ENCODE data around the gene OTOP2. TPM values are rescaled to one million over a fixed set of nuclear protein-coding genes. Genes with fewer than 3 reads are reported as not detected.

OTOP2 gene
- total RNA-seq, 1 donor from 2014 or later = not detected

DNA sequence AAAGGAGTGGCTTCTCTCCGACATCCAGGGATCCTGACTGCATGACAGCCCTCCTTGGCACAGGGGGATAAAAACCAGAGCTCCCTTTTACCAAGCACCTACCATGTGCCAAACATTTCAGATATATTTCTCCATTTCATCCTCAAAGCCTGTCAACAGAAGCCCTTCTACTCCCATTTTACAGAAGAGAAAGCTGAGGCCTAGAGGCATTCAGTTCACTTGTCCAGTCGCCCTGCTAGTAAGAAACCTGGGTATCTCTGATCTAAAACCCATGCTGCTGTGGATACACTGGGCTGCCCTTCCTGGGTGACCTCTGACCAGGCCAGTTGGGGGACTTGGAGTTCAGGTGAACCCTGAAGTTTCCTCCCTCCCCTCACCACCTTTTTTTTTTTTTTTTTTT, 45.4 kb upstream of the OTOP2 start:
- H3K27me3 ChIP-seq (ENCODE audit: control insufficient read depth, insufficient read depth, low read length) = peaks cover 15% of the 10 kb centered on the region
- no peaks in the 10 kb centered on the region for H3K36me3 ChIP-seq (ENCODE audit: control insufficient read depth, insufficient read depth, low read length)
- no peak overlapping the region for H3K4me3 ChIP-seq (ENCODE audit: low read depth, low read length)
- no peak for TF ChIP-seq CTCF (IDR thresholded peaks at IDR 0.05; ENCODE audit: insufficient read depth, low read length, poor library complexity, severe bottlenecking)
- DNase-seq (ENCODE audit: low read depth) = no peak

DNA sequence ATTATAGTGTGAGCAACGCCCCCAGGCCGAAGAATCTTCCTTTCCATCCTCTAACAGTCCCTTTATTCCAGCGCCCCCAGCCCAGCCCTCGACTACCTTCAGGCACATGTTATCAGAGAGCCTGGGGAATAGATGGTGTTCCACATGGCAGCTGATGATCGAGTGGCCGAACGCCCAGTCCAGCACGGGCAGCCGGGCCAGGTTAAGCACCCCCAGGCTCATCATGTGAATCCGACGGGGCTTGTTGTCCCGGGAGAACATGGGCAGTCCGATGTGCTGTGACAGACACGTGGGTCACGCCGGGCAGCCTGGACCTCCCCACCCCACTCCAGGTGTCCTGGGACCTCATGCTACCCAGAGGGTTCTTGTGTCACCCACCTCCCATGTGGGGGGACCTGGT, 44.8 kb upstream of the OTOP2 start:
- H3K4me3 ChIP-seq (ENCODE audit: low read depth, low read length) = no peak overlapping the region
- no peak for DNase-seq (ENCODE audit: low read depth)
- no peaks in the 10 kb centered on the region for H3K36me3 ChIP-seq (ENCODE audit: control insufficient read depth, insufficient read depth, low read length)
- H3K27me3 ChIP-seq (ENCODE audit: control insufficient read depth, insufficient read depth, low read length) = peaks cover 18% of the 10 kb centered on the region
- TF ChIP-seq CTCF (IDR thresholded peaks at IDR 0.05; ENCODE audit: insufficient read depth, low read length, poor library complexity, severe bottlenecking) = no peak

- Histone ChIP-seq H3K27me3 (ENCODE audit: control insufficient read depth, insufficient read depth, low read length) (peaks cover 18% of the 10 kb centered on the region), H3K4me3 (ENCODE audit: low read depth, low read length) (no peak overlapping the region), H3K36me3 (ENCODE audit: control insufficient read depth, insufficient read depth, low read length) (no peaks in the 10 kb centered on the region)
- no peak for DNase-seq (ENCODE audit: low read depth)
- no peak for TF ChIP-seq CTCF (IDR thresholded peaks at IDR 0.05; ENCODE audit: insufficient read depth, low read length, poor library complexity, severe bottlenecking)
These were observed 43.0 kb upstream of the OTOP2 start for GRCh38 chr17:74881073-74881472.

DNA sequence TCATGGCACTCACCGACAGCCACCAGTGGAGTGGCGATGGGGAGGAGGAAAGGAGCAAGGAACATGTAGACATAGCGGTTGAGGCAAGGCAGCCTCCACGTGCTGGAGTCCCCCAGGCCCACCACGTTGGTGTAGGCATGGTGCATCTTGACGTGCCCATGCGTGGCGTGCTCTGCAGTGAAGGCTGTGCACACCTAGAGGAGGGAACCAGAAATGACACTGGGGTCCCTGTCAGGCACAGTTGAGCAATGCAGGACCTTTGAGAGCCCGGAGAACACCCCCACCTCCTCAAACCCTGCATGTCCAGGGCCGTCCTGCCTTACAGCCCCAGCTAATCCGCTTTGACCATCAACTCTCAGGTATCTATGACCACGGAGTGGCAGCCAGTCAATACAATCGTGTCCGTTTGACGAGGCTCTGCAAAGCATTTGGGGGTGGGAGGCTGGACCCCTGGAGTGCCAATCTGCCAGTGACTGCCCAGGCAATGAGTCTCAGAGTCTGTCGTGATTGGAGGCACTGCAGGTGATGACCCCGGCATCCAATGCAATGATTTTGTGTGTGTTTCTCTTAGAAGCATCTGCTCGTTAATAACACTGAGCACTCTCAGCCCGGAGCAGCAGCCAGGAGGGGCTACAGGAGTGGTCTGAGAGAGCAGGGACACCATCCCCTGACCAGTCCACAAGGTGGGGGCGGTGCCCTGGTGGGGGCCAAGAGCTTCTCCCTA, 41.4 kb upstream of the OTOP2 start:
- H3K36me3 ChIP-seq (ENCODE audit: control insufficient read depth, insufficient read depth, low read length) = no peaks in the 10 kb centered on the region
- no peak overlapping the region for H3K4me3 ChIP-seq (ENCODE audit: low read depth, low read length)
- no peak for TF ChIP-seq CTCF (IDR thresholded peaks at IDR 0.05; ENCODE audit: insufficient read depth, low read length, poor library complexity, severe bottlenecking)
- no peak for DNase-seq (ENCODE audit: low read depth)
- H3K27me3 ChIP-seq (ENCODE audit: control insufficient read depth, insufficient read depth, low read length) = peaks cover 21% of the 10 kb centered on the region

GRCh38 chr17:74883241-74883745, 40.8 kb upstream of the OTOP2 start:
- no peak for DNase-seq (ENCODE audit: low read depth)
- TF ChIP-seq CTCF (IDR thresholded peaks at IDR 0.05; ENCODE audit: insufficient read depth, low read length, poor library complexity, severe bottlenecking) = no peak
- Histone ChIP-seq H3K36me3 (ENCODE audit: control insufficient read depth, insufficient read depth, low read length) (no peaks in the 10 kb centered on the region), H3K4me3 (ENCODE audit: low read depth, low read length) (no peak overlapping the region), H3K27me3 (ENCODE audit: control insufficient read depth, insufficient read depth, low read length) (peaks cover 18% of the 10 kb centered on the region)

DNA sequence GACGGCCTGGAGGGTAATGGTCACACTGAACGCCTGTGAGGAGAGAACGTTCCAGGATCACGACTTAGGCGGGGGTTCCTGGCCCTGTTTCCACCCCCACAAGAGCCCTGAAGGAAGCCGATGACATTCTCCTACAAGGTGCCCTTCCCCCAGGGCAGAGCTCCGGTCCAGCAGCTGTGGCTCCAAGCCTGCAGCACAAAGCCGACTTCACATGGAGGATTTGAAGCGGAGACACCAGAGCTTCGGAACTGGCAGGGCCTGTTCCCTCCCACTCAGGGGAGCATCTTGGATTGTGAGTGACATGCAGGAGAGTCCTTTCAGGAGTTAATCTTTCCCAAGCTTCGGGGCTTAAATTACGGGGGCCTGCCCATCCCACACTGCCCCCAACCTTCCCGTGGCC, 35.6 kb upstream of the OTOP2 start:
- DNase-seq (ENCODE audit: low read depth) = no peak
- H3K27me3 ChIP-seq (ENCODE audit: control insufficient read depth, insufficient read depth, low read length) = peaks cover 48% of the 10 kb centered on the region
- no peak for TF ChIP-seq CTCF (IDR thresholded peaks at IDR 0.05; ENCODE audit: insufficient read depth, low read length, poor library complexity, severe bottlenecking)
- no peaks in the 10 kb centered on the region for H3K36me3 ChIP-seq (ENCODE audit: control insufficient read depth, insufficient read depth, low read length)
- H3K4me3 ChIP-seq (ENCODE audit: low read depth, low read length) = no peak overlapping the region
